Measurements from ENCODE around the gene PPP1CA.

PPP1CA gene

DNA sequence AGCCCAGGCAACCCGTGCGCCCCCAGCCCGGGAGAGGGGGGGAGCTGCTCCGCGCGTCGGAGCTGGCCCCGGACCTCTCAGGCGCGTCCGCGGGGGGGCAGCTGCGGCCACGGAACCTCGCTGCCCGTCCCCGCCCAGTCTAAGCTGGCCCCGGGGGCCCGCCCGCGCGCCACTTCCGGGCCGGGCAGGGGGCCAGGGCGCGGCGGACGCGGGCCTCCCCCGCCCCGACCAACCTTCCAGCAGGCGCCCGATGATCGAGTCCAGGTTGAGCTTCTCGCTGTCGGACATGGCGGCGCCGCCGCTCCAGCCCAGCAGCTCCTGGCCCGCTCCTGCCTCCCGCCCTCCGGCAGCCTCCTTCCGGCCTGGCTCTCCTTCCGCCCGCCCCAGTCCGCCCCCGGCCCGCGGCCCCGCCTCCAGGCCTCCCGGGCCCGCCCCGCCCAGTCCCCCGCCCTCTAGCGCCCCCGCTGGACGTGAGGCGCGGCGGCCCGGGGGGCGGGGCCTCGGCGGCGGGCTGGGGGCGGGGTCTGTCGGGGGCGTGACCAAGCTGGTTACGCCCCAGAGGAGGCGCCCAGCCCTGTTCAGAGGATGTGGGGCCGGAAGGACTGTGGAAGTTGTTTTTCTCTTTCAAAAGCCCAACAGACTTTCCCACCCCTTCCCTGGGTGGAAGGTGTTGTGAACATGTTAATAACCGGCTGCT, at the start of gene PPP1CA:
Gene PPP1CA, minus strand, starts transcription at position 364 of the 697 bp plus-strand sequence. Its CDS starts 76 bp downstream, at position 288.
- DNase-seq (ENCODE audit: low read depth, low spot score) = no peak

DNA sequence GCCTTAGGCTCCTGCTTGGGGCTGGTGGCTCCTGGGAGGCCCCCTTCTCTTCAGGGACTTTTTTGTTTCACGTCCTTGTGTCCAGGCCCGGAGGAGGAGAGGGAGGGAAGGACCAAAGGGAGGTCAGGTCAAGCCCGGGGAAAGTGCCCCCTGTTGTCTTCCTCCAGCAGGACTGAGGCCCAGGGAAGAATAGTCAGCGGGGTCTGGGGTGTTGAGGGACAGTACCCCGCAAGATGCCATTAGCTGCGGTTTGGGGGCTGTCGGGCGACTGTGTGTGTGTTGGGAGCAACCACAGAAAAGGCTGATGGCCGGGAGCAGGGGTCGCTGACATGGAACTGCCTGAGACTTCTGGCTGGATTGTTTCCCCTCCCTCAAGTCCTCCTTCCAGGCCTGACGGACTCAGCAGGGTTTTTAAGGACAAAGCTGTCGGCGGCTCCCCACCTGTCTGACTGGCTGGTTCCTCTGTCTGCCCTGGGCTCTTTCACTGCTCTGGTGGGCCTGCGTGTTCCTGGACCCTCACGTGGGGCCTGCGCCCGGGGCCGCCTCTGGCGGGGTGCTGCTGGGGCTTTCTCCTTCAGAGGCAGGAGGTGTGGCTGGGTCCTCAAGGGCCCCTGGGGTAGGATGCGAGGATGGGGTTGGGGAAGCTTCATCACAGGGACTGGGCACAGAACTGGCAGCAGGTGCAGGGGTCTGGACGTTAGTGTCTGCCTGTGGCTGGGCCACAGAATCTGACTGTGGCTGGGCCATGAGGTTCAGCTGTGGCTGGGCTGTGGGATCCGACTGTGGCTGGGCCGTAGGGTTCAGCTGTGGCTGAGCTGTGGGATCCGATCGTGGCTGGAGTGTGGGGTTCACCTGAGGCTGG, 49.4 kb upstream of the PPP1CA start:
- no peak for DNase-seq (ENCODE audit: low read depth, low spot score)

DNA sequence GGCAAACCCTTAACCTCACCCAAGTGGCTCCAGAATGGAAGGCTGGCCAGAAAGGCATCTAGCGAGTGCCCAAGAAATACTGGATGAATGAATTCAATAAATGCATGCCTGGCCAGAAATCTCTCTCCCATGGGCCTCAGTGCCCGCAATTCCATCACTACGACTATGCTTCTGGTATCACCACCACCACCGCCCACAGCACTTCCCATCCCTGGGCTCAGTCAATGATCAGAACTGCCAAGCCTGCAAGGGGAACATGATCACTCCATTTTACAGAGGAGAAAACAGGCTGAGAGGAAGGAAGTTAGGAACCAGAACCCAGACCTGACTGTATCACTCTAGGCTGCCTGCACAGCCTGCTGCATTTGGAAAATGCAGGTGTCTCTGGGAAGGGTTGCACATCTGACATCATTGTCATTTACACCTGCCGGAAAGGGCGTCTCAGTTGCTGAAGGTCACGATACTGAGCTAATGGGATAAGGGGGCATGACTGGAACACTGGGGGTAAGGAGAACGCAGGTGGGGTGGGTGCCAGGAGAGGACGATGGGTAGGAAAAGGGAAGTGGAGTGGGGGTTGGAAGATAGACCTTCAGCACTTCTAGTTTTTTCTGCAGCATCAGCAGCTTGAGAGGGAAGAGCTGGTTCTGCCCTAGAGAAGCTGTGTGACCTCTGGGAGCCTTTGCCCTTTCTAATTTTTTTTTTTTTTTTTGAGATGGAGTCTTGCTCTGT, 47.6 kb upstream of the PPP1CA start:
- no peak for DNase-seq (ENCODE audit: low read depth, low spot score)

DNA sequence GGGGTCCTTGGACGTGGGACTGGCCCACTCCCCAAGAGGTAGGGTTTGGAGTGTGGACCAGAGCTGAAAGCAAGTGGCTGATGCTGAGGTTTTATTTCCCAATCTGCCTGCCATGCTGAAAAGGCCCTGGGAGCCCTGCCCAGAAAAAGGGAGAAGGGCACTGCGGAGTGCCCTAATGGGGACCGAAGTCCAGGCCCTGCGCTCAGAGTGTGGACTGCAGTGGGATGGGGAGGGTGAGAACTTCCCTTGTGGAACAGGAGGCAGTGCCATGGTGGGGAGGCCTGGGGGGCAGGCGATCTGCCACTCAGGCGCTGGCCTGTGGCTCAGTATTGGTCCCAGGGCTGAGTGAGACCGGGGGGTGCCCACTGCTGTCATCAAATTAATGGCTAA, 46.6 kb upstream of the PPP1CA start:
- DNase-seq (ENCODE audit: low read depth, low spot score) = no peak

DNA sequence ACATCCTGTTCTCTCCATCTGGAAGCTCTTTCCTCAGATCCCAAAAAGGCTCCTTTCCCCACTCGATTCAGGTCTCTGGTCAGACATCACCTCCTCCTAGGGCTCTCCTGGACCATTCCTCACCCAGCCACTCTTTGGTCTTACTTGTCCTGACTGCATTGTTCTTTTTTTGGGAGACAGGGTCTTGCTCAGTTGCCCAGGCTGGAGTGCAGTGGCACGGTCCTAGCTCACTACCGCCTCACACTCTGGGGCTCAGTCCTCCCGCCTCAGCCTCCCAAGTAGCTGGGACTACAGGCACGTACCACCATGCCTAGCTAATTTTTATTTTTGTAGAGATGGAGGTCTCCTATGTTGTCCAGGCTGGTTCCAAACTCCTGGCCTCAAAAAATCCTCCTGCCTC, 43.9 kb upstream of the PPP1CA start:
- no peak for DNase-seq (ENCODE audit: low read depth, low spot score)

DNA sequence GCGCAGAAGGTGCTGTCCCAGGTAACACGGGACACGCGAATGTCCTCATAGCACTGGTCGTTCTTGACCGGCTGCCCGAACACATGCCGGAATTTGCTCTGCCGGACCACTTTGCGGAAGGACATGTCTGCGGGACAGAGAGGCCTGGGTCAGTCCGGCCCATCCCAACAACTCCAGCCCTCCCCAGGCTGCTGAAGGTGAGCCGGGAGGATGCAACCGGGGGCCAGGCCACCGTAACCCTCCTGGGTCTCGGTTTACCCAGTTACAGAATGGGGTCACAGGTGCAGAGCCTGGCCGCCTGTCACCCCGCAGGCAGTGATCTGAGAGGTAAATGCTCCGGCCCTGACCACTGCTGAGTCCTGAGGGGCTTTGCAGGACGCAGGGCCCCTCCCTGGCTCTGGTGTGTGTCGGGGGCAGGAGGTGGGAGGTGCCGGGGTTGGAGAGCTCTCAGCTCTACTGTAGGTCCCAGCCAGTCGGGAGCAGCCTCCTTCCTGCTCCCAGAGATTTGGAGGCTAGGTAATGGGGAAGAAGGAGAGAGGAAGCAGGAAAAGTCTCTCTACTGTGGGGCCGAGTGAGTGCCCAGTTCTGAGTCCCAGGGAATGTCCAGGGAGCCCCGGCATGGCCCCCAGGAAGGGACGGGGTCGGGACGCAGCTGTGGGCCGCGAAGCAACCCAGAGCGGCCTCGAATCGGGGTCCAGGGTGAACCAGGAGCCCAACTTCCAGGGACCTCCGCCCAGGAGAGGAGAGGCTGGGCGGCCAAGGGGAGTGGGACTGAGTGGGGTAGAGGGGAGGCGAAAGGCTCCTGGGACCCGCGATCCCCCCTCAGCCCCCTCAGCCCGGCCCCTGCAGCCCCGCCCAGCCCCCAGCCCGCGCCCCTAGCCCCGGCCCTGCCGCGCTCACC, 41.1 kb upstream of the PPP1CA start:
- DNase-seq (ENCODE audit: low read depth, low spot score) = no peak

DNA sequence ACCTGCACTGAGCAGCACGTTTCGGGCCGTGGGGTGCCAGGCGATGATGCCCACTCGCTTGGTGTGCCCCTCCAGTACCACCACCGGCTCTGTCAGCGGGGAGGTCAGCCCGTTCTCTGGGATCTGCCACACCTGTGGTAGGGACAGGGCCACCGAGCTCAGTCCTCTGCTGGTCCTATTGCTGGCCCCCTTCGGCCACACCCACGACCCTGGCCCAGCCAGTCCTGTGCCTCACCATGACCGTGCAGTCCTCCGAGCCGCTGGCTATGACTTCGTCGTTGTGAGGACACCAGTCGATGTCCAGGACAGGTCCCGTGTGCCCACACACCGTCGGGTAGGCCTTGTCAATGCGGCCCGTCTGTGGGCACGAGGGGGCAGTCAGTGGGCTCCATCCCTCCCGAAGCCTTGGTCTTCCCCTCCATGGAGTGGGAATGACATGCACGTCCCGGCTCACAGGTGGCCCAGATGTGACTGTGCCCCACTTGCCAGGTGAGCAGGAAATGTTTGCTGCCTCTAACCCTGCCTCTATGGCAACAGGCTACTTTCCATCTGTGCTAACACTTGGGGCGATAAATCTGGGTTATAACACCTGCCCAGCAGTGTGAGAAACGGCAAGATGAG, 40.2 kb upstream of the PPP1CA start:
- DNase-seq (ENCODE audit: low read depth, low spot score) = no peak

DNA sequence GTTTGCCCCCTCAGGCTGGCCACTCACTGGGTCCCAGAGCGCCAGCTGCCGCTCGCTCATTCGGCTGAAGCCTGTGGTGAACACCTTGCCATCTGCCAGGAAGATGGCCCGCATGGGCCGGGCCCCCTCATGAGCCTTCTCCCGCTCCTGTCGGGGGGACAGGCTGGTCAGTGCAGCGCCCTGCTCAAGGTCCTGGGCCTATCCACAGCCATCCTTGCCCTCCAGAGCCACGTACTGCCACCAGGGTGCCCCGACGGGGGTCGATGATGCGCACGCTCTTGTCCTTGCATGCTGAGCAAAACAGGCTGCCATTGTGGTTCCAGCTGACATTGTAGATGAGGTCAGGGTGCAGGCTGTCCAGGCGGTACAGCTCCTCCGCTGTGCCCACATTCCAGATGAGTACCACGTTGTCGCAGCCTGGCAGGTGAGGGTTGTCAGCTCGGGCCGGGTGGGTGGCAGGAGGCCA, 39.5 kb upstream of the PPP1CA start:
- no peak for DNase-seq (ENCODE audit: low read depth, low spot score)

DNA sequence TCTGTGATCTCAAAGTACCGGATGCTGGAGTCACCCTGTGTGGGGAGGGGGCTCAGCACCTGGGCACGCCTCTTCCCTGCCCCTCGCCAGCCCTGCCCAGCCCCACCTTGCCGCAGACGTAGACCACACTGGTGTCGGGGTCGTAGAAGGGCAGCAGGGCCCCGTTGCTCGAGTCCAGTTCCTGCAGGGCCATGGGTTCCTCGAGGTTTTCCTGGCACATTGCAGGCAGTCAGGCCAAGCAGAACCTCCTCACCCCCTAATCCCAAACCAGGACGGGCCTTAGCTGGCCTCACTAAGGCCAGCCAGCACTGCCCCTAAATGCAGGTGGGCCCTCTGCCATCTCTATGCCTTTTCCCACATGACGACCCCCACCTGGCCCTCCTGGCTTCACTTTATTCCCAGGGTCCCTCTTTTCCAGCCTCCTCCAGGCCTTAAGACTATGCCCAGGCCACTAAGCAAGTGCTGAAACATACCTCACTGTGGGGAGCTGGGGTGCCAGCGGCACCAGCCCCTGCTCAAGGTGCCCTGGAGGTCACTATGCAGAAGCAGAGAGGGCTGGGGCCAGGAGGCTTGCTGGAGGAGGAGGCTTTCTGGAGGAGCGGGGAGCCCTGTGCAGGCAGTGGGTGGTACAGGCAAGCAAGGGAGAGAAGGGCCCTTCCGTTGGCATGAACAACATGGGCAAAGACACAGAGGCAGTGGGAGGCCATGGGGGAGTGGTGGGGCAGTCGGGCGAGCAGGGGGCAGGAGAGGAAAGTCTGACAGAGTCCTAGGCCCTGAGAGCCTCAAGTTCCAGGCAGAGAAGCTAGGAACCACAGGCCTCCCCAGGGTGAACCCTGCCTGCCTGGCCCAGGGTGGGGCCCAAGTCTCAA, 38.8 kb upstream of the PPP1CA start:
- DNase-seq (ENCODE audit: low read depth, low spot score) = no peak

DNA sequence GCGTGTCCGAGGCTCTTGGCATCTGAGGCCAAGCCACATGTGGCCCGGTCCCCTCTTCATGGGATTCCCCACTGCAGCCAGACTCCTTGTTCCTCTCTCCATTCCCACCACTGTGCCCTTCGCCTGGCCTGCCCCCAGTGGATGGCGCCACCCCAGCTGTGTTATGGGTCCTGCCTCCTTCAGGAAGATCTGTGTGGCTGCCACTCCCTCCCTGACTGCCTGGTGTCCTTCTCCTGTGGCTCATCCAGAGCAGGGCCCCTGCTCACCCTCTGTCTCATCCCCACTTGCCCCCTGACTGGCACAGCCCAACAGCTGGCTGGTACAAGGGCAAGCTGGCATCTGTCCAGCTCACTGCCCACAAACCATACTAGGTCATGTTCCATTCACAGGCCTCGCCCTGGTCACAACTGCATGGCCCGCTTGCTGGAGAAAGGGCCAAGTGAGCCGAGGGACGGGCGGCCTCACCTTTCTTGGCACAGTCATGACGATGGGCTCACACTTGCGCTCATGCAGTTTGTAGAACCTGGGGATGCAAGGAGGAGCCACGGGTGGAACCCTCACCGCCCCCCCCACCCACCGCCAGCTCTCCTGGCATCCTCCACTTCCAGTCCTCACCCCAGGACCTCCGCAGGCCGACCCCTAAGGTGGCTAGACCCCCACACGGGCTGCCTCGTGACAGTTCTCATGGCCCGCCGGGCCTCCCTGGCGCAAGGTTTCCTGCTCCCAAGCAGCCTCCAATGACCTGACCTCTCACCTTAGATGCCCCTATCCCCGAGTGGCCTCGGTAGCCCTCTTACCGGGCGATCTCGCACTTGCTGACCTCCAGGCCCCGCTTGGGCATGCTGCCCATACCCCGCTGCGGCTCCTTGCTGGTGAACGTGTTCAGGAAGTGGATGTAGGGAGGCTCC, 37.9 kb upstream of the PPP1CA start:
- DNase-seq (ENCODE audit: low read depth, low spot score) = no peak

DNA sequence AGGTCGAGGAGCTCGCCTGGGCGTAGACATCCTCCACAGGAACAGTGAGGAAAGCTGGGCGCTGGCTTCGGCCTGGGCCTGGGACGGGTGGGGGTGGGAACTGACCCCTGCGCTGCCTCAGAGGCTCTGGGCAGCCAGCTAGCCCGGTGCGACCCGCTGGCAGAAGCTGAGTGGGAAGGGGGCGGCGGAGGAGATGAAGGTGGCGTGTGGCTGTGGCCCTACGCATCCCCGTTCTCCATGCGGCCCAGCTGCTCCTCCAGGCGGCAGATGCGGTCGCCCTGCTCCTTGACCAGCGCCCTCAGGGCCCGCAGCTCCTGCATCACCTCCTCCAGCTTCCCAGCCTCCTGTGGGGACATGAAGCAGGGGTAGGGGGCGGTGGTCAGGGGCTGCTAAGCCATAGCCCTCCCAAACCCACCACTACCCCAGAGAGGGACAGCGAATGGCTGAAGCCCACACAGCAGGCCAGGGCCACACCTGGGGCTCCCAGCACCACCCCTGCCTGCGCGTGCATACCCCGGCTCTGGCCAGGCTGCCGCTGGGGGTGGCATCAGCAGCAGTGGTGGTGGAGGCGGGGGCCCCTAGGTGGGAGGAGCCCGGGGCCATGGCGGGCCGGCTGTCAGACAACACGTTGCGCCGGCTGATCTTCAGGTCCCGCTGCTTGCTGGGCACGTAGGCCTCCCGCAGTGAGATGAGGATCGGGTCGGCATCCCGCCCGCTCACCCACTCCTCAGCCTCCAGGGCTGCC, 36.7 kb upstream of the PPP1CA start:
- no peak for DNase-seq (ENCODE audit: low read depth, low spot score)

DNA sequence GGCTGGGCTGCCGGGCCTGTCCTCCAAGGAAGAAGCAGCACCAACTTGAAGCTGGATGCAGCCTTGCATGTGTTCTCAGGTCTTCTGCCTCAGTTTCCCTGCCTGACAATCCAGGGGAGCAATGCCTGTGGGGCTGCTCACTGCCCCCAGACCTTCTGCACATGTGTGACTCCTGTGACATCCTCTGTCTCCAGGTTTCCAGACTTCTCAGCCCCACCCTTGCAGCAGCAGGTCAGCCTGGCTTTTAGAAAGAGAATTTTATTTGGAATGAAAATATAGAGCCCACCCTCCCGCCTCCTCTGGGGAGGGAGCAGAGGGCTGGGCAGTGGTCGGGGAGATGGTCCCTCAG, 36.1 kb upstream of the PPP1CA start:
- no peak for DNase-seq (ENCODE audit: low read depth, low spot score)

DNA sequence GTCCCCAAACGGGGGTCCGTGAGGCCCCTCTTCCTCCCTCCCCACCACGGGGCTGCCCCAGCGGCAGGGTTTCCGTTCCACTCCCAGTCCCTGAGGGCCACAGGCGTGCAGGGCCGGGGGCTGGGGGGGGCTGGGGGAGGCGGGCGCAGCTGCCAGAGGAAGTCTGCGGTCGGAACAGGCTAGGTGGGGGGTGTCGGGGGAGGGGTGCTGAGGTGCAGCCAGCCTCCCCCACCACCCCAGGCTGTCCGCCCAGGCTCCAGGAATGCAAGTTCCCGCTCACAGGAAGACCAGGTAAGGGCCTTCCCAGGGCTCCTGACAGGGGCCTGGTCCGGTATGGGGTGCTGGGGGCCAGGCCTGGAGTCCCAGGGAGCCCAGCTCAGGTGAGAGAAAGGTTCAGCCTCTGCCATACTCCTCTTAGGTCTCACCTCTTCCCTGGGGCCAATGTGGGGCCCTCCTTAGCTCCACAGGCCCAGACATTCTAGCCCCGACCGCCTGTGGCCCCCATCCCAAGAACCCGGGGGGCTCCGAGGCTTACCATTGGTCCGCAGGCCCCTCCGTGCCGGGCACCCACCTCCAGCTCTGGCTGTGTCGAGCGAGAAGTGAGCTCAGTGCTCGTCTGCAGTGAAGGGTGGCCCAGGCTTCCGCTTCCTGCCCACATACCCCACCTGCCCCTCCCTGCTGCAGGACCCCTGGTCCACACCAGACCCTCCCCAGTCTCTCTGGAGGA, 35.6 kb upstream of the PPP1CA start, which contains the start of gene PTPRCAP:
Gene PTPRCAP, minus strand, starts transcription at position 601 of the 727 bp plus-strand sequence. Its CDS starts 63 bp downstream, at position 538.
- no peak for DNase-seq (ENCODE audit: low read depth, low spot score)

DNA sequence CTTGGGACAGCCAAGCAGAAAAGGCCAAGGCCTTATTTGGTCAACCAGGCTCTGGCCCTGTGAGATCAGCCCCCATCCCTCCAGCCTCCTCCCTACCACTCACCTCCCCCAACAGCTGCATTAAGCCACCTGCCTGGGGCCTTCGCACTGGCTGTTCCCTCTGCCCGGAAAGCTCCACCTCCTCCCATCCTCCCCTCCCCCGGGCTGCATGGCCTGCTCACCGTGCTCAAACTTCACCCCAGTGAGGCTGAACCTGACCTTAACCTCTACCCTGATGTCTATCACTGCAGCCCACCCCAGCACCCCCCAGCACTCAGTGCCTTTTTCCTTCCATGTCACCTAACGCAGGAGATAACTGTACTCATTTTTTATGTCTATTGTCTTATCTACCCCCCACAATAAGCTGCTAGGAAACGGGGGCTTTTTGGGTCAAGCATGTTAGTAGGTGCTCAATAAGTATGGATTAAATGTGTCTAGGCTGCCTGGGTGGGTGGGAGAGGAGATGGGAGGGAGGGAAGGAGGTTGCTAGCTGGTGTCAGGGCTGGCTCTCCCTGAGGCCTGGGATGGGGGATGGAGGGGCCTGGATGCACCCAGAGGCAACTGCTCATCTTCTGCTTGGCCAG, 34.9 kb upstream of the PPP1CA start:
- no peak for DNase-seq (ENCODE audit: low read depth, low spot score)

DNA sequence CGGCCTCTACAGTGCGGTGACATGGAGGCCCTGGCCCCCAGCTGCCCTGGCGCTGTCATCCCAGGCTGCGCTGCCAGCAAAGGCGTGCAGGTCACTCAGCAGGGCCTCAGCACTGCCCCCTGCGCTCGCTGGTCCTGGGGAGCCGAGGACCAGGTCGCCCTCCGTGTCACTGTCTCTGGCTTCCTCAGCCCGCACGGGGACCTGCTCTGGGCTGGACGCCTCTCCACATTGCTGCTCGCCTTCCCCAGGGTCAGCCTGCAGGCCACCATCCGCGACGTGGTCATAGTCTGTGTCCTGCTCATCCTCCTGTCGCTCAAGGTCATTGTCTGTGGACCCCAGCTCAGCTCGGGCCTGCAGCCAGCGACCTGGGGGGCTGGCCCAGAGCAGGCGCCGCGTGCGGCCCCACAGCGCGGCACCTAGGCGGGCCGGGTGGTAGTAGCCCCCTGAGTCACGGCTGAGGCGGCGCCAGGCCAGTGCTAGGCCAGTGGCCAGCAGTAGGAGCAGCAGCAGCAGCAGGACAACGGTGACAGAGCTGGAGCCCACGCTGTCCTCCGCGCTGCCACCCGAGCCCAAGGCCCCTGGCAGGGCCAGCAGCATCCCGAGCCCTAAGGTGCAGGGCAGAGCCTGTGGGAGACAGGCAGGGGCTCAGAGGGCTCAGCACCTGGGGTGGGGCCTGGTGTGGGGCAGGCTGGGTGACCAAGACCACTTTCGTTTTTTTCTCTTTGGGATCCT, 34.2 kb upstream of the PPP1CA start:
- DNase-seq (ENCODE audit: low read depth, low spot score) = no peak
